Activated CD4-positive, alpha-beta T cell treated with anti-CD3 and anti-CD28 coated beads for 4 hours (primary cell): Measurements from ENCODE around the gene TYRO3.
"Not testable (repeated sequence)": the region's sequence is repeated elsewhere in the genome, so short reads cannot be mapped to it uniquely, and the experiment has no call there.

Experiments used
- DNase-seq, 2 donors: peaks; one replicate each; pipeline ENCODE4 v3.0.0-alpha.2; 2020

The TYRO3 gene

DNA sequence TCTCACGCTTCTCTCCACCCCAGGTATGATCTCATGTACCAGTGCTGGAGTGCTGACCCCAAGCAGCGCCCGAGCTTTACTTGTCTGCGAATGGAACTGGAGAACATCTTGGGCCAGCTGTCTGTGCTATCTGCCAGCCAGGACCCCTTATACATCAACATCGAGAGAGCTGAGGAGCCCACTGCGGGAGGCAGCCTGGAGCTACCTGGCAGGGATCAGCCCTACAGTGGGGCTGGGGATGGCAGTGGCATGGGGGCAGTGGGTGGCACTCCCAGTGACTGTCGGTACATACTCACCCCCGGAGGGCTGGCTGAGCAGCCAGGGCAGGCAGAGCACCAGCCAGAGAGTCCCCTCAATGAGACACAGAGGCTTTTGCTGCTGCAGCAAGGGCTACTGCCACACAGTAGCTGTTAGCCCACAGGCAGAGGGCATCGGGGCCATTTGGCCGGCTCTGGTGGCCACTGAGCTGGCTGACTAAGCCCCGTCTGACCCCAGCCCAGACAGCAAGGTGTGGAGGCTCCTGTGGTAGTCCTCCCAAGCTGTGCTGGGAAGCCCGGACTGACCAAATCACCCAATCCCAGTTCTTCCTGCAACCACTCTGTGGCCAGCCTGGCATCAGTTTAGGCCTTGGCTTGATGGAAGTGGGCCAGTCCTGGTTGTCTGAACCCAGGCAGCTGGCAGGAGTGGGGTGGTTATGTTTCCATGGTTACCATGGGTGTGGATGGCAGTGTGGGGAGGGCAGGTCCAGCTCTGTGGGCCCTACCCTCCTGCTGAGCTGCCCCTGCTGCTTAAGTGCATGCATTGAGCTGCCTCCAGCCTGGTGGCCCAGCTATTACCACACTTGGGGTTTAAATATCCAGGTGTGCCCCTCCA lies 19.1 kb downstream of the TYRO3 start:
- DNase-seq = no peak

DNA sequence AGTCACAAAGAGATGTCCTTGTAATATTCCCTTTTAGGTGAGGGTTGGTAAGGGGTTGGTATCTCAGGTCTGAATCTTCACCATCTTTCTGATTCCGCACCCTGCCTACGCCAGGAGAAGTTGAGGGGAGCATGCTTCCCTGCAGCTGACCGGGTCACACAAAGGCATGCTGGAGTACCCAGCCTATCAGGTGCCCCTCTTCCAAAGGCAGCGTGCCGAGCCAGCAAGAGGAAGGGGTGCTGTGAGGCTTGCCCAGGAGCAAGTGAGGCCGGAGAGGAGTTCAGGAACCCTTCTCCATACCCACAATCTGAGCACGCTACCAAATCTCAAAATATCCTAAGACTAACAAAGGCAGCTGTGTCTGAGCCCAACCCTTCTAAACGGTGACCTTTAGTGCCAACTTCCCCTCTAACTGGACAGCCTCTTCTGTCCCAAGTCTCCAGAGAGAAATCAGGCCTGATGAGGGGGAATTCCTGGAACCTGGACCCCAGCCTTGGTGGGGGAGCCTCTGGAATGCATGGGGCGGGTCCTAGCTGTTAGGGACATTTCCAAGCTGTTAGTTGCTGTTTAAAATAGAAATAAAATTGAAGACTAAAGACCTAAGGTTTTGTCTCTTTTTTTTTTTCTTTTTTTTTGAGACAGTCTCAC lies 19.8 kb downstream of the TYRO3 start:
- no peak for DNase-seq

DNA sequence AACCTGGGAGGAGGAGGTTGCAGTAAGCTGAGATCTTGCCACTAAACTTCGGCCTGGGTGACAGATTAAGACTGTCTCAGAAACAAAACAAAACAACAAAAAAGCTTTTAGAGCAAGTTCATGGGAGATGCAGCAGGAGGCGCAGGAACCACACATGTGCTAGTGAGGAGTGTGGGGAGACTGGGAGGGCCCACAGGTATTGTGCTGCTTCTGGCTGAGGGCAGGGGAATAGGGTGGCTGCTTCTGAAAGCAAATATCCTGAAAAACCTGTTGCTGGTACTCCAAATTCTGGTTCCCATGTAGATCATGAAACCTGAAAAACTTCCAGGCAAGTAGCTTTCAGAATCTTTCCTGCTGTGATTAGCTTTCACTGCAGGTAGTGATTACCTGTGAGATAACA lies 22.1 kb downstream of the TYRO3 start:
- DNase-seq = no peak

DNA sequence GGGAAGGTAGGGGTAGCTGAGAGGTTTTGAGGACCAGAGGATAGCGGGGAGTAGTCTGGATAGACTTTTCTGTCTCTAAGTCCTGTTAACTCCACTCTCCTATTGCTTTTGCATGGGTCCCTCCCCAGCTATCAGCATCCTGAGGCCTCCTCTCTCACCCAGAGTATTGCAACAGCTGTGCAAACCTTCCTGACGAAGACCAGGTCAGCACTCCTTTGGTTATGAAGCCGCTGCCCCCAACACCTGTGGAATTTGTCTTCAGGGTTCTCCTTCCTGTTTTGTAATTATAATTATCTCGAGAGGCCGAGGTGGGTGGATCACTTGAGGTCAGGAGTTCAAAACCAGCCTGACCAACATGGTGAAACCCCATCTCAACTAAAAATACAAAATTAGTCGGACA lies 24.8 kb downstream of the TYRO3 start:
- no peak for DNase-seq

DNA sequence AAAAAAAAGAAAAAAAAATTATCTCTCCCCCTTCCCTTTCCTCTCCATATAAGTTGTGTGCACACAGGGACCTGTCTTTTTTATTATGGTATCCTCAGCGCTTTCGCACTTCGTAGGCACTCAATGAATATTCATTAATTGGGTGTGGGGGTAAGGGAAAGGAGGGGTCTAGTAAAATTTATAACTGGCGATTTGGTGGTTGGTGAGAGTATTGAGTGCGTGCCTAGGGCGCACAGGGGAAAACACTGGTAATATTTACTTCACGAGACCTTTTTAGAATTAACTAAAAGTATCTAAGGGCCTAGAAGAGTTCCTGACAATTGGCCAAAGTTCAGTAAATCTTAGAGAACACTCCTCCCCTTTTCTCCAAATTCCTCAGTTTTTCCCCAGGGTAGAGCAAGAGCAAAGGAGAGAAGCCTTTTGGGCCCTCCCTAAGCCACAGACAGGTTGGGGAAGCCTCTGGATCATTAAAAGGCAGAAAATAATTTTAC lies 25.7 kb downstream of the TYRO3 start:
- no peak for DNase-seq

DNA sequence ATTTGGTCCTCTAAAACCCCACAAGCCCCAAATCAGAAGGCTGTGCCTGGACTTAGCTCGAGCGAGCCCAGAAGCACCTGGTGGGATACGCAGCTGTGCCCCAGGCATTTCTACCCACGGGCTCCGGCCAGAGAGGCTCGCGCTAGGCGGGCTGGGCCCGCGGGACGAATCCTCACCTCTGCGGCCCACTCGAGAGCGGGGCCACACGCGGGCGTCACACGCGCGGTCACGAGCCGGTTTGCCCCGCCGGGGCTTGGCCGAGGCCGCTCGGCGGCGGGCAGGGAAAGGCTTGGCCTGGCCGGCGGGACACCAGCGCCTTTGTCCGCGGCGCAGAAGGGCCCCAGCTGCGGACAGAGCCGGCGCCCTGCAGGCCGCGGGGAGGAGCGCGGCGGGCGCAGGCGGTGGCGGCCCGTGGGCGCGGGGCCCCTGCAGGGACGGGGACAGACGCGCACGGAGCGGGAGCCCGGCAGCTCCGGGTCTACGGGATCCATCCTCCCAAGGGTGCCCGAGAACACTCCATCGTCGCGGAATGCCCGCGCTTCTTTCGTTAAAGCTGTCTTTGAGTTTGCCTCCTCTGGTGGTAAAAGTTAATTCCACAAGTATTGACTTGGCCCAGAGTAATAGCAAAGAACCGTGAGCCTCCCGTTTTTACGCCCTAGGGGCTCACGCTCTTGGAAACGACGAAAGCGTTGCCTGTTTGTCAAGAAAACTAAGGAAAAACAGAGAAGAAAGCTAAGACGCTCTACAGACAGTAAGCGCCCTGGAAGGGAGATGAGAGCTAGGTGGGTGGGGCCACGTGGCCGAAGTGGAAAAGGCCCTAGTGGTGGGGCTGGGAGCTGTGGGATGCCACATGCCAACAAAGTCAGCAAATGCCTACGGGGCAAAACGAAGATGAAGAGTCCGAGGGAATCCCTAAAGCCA lies 26.4 kb downstream of the TYRO3 start:
- DNase-seq = peak; percentile 35

DNA sequence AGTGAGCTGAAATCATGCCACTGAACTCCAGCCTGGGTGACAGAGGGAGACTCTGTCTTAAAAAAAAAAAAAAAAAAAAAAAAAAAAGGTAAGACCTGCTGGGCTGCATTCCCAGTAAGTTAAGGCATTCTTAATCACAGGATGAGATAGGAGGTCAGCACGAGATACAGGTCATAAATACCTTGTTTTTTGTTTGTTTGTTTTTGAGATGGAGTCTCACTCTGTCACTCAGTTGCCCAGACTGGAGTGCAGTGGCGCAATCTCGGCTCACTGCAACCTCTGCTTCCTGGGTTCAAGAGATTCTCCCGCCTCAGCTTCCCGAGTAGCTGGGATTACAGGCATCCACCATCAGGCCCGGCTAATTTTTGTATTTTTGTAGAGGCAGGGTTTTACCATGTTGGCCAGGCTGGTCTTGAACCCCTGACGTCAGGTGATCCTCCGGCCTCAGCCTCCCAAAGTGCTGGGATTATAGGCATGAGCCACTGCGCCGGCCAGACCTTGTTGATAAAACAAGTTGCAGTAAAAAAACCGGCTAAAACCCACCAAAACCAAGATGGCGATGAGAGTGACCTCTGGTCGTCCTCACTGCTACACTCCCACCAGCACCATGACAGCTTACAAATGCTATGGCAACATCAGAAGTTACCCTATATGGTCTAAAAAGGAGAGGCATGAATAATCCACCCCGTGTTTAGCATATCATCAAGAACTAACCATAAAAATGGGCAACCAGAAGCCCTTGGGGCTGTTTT lies 27.7 kb downstream of the TYRO3 start:
- DNase-seq = not testable (repeated sequence)

DNA sequence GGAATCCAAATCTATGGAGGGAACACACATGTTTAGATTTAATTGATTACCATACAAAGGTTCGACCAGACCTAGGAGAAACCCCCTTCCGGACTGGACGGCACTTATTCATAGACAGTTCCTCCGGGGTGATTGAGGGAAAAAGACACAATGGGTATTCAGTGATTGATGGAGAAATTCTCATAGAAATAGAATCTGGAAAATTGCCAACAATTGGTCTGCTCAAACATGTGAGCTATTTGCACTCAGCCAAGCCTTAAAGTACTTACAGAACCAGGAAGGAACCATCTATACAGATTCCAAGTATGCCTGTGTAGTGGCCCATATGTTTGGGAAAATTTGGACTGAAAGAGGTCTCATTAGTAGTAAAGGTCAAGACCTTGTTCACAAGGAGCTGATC lies 30.0 kb downstream of the TYRO3 start:
- DNase-seq = not testable (repeated sequence)

DNA sequence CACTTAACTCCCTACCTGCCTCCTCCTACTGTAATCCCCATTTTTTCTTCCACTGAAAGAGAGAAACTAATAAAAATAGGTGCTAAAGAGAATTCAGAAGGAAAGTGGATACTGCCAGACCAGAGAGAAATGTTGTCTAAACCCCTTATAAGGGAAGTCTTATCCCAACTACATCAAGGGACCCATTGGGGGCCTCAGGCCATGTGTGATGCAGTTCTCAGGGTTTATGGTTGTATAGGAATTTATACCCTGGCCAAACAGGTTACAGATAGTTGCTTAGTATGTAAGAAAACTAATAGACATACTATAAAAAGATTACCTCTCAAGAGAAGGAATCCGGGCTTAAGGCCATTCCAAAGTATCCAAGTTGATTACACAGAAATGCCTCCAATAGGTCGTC lies 30.6 kb downstream of the TYRO3 start:
- DNase-seq = not testable (repeated sequence)

DNA sequence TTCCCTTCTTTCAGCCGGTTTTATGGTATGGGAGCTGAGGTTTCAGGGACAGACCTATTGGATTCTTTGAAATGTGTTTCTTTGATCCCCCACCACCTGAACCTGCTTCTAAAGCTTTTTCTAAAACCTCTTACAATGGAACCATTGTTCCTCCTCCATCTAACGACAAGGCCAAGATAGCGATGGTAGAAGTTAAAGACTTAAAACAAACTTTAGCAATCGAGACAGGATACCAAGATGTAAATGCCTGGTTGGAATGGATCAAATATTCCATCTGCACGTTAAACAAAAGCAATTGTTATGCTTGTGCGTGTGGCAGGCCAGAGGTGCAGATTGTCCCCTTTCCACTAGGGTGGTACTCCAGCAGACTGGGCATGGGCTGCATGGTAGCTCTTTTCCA lies 32.2 kb downstream of the TYRO3 start:
- not testable (repeated sequence) for DNase-seq

DNA sequence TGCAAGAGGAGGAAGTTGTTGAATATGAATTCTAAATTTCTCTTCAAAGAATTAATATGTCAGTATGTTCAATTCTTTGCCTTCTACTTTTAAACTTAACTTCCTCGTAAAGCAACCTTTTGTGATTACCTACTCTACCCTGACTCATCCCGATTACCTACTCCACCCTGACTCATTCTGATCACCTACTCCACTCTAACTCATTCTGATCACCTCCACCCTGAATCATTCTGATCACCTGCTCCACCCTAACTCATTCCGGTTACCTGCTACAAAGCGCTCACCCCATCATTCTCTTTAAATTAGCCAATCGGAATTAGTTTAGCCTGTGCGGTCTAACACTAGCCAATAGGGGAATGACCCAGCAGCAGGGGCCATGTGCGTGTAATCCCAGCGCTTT lies 33.7 kb downstream of the TYRO3 start:
- not testable (repeated sequence) for DNase-seq

DNA sequence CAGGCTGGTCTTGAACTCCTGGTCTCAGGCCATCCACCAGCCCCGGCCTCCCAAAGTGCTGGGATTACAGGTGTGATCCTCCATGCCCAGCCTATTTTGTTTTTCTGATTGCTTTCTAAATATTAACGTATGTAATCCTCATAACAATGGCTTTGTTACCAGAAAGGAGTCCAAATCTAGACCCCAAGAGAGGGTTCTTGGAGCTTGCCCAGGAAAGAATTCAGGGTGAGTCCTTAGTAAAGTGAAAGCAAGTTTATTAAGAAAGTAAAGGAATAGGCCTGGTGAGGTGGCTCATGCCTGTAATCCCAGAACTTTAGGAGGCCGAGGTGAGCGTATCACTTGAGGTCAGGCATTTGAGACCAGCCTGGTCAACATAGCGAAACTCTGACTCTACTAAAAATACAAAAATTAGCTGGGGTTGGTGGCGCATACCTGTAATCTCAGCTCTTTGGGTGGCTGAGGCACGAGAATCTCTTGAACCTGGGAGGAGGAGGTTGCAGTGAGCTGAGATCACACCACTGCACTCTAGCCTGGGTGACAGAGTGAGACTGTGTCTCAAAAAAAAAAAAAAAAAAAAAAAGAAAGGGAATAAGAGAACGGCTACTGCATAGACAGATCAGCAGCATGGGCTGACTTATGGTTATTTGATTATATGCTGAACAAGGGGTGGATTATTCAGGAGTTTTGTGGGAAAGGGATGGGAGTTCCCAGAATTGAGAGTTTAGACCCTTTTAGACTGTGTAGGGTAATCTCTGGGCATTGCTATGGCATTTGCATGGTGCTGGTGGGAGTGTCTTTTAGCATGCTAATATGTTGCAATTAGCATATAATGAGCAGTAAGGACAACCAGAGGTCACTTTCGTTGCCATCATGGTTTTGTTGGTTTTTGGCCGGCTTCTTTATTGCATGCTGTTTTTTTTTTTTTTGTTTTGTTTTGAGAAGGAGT lies 36.1 kb downstream of the TYRO3 start:
- no peak for DNase-seq

DNA sequence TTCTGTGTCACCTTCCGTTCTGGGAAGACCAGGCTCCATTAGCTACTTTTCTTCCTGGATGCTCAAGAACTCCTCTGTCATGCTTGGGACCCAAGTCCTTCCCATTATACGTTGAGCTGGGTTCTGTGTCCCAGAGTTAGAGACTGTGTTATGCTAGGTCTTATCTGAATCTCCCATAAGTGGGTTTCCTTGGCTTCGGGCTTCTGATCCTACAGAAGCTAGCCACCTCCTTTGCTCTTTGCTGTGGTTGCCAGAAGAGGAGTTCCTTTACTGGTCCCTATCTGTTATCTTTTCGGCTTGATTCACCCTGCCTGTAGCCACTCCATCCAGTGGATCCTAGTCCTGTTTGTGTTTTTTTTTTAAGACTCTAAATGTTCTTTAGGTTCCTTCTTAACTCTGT lies 38.0 kb downstream of the TYRO3 start:
- DNase-seq = no peak

DNA sequence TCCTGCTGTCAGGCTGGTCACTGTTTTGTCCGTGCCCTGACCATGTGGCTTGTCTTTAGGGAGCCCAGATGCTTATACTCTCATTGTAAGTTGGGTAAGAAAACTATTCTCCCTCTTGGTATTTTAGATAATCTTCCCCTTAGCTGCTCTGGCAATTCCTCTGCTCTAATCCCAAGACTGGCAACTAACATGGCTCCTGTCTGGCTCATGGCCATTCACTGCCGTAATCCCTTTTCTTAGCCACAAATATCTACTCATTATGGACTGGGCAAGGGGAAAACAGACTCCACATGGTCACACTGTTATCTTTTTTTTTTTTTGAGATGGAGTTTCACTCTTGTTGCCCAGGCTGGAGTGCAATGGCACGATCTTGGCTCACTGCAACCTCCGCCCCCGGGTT lies 38.8 kb downstream of the TYRO3 start:
- DNase-seq = no peak

DNA sequence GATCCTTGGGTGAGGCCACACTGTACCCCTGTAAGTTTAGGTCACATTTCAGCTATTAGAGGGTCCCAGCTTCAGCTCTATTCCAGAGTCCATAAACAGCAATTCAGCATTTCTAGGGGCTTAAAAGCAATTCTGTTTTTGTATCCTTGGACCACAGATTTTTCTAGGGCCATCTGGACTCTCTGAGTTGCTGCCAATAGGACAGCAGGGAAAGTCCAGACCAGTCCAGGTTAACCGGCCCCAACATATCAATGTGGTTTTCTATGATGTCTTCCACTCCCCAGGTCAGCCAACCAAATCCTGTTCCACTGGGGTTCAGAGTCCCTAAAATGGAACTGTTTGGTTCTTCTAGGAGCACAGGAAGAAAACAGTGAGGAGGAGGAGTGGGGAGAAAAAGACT lies 40.0 kb downstream of the TYRO3 start:
- DNase-seq = no peak

DNA sequence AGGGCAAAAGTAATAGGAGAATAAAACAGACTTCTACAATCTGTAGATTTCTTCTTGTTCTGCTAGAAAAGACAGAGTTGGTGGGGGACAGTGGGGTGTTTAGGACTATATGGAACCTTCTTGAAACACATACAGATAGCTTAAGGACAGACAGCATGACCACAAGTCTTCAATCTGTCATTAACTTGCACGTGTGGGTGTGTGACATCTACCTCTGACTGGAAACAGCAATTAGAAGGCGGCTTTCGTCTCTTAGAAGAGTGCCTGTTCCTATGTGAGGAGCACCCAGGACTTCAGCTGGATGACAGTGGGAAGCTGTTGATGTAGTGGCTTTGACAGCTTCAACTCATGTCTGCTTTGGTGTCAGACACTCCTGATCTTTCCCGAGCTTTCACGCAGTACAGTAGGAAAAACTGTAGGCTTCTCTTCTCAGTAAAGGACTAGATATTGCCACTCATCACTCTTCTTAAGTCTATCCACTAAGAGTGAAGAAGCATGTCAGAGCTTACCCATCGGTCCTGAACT lies 44.5 kb downstream of the TYRO3 start:
- no peak for DNase-seq

DNA sequence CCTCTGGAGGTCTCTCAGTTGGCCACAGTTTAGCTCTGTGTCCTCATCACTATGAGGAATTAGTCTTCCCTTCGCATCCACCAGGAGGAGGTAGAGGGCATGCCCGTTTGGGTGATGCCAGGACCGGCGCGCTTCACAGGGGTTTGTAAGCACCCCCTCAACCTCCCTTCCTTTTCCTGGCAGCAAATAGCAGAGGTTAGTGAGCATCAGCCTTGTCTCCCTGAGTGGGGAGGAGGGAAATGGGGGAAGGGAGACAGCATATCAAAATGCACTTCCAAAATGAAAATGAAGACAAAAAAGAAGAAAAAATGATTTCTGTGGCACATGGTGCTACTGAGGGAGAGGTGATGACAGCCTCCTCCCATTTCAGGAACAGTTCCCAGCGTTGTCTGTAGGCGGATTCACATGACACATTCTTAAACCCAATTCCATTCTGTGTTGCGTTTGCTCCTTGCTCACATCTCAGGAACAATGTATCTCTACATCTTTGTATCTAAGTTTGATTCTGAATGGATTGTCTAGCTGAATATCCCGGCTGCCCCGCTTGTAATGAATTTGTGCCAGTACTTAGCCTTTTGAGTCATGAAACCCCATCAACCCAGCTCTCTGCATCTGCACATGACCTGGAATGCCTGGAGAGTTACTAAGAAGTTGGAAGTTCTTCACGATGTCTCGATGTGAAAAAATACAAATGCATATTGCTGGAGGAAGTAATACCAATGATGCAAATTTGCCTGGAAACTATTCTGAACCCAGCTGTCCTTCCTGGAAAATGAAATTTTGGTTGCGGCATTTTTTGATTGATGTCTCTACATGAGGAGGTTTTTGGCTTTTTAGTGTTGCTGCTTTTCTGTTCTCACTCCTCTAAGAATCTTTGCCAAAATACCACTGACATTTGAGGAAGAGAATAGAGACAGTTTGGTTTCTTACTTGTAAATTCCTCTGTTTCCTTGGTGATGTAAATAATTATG lies 45.2 kb downstream of the TYRO3 start:
- DNase-seq = peak; percentile 60 to 65

DNA sequence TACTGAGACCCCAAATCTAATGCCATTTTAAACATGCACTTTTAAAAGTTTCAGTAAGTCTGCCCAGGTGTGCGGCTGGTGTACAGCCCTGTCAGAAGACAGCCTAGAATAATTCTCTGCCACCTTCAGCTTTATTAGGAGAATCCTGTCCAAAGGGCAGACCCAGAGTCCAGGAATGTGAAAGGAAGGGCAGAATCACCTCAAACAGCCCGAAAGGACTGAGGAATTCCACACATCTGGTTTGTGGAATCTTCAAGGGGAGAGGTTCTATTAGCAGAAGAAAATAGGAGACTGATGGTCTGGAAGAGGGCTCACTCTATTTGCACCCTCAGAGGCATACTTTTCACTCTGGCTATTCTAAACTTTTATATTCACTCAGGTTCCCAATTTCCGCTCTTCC lies 46.6 kb downstream of the TYRO3 start:
- no peak for DNase-seq

DNA sequence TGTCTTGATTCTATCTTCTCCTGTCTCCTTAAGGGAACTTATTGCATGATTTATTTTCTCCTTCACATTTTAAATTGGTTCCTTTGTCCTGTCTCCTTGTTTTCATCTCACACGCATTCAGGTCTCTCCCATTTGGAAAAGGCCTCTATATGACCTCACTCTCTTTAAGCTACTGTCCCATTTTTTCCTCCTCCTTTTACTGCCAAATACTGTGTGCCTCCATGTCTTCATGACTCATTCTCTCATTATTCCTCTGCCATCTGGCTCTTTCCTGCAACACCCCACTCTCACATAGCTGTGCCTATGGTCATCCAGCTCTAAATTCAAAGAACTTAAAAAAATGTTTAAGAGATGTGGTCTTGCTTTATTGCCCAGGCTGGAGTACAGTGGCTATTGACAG lies 48.0 kb downstream of the TYRO3 start:
- no peak for DNase-seq

DNA sequence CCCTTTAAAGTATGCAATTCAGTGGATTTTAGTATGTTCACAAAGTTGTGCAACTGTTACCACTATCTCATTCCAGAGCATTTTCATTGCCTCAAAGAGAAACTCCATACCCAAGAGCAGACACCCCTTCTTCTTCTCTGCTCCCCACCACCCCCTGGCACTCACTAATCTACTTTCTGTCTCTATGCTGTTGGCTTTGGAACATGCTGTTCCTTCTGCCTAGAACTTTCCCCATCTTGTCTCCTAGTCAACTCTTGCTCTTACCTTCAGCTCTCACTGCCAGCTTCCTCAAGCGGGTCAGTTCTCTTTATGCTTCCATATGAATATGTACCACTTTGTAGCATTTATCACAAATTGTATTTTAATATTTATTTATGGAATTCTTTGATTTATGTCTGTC lies 50.1 kb downstream of the TYRO3 start:
- no peak for DNase-seq
